ENCODE measurements around the gene TOR2A. TPM values are rescaled to one million over a fixed set of nuclear protein-coding genes. Genes with fewer than 3 reads are reported as not detected.

The TOR2A gene
- total and polyA plus RNA-seq, 4 donors = 8.8 to 30.8 (median 16.9) TPM

DNA sequence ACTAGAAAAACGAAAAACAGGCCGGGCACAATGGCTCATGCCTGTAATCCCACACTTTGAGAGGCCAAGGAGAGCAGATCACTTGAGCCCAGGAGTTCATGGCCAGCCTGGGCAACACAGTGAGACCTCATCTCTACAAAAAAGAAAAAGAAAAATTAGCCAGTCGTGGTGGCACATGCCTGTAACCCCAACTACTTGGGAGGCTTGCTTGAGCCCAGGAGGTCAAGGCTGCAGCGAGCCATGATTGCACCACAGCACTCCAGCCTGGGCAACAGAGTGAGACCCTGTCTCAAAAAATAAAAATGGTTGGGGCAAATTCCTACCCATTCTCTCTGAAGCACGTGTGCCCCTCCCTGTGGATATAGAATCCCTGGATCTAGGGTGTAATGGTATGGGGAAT is 36.7 kb downstream of the TOR2A start:
- peaks cover 0 to 4% (median 0%) of the 10 kb centered on the region in 5 donors for H3K4me1 ChIP-seq (ENCODE audit: control insufficient read depth in 5 of 5, insufficient read depth in 5 of 5, low read length in 5 of 5)
- H3K27ac ChIP-seq (ENCODE audit: low read depth in 1 of 2, low read length in 1 of 2) = no peak overlapping the region
- TF ChIP-seq, protein P1, sequence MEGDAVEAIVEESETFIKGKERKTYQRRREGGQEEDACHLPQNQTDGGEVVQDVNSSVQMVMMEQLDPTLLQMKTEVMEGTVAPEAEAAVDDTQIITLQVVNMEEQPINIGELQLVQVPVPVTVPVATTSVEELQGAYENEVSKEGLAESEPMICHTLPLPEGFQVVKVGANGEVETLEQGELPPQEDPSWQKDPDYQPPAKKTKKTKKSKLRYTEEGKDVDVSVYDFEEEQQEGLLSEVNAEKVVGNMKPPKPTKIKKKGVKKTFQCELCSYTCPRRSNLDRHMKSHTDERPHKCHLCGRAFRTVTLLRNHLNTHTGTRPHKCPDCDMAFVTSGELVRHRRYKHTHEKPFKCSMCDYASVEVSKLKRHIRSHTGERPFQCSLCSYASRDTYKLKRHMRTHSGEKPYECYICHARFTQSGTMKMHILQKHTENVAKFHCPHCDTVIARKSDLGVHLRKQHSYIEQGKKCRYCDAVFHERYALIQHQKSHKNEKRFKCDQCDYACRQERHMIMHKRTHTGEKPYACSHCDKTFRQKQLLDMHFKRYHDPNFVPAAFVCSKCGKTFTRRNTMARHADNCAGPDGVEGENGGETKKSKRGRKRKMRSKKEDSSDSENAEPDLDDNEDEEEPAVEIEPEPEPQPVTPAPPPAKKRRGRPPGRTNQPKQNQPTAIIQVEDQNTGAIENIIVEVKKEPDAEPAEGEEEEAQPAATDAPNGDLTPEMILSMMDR (IDR thresholded peaks at IDR 0.05; ENCODE audit: control extremely low read depth, extremely low read depth) = no peak
- 92 to 96% methylated on average over 5 of the region's 5 CpGs for WGBS, 2 donors
- ATAC-seq (ENCODE audit: insufficient read depth, low FRiP score) (no peak), DNase-seq (no peak)
- no peak overlapping the region for H3K9ac ChIP-seq (ENCODE audit: insufficient read depth in 1 of 2, low read length in 2 of 2)
- no peaks in the 10 kb centered on the region for H3K27me3 ChIP-seq (ENCODE audit: control insufficient read depth in 3 of 3, insufficient read depth in 3 of 3, low read length in 2 of 3)
- no peaks in the 10 kb centered on the region for H3K9me3 ChIP-seq (ENCODE audit: control insufficient read depth in 4 of 4, insufficient read depth in 3 of 4, low read length in 3 of 4)
- H3K36me3 ChIP-seq (ENCODE audit: control insufficient read depth in 4 of 4, insufficient read depth in 4 of 4, low read length in 4 of 4) = peaks cover 0 to 4% (median 0%) of the 10 kb centered on the region in 4 donors
- H3K4me3 ChIP-seq = no peak overlapping the region

DNA sequence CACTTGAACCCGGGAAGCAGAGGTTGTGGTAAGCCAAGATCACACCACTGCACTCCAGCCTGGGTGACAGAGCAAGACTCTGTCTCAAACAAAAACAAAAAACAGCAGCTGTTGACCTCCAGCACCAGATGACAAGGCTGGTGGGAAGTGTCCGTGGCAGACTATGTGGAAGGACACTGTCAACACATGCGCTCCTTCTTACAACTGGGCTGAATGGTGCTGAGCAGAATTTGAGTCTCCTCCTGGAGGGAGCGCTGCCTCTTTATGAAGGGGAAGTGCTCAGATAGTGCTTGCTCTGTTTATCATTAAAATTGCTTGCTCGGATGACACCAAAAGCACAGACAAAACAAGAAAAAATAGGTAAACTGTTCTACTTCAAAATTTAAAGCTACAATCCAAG is 37.5 kb downstream of the TOR2A start:
- H3K4me3 ChIP-seq = no peak overlapping the region
- 81 to 88% methylated on average over 5 of the region's 5 CpGs for WGBS, 2 donors
- H3K9me3 ChIP-seq (ENCODE audit: control insufficient read depth in 4 of 4, insufficient read depth in 3 of 4, low read length in 3 of 4) = no peaks in the 10 kb centered on the region
- H3K4me1 ChIP-seq (ENCODE audit: control insufficient read depth in 5 of 5, insufficient read depth in 5 of 5, low read length in 5 of 5) = peaks cover 0 to 4% (median 0%) of the 10 kb centered on the region in 5 donors
- H3K27me3 ChIP-seq (ENCODE audit: control insufficient read depth in 3 of 3, insufficient read depth in 3 of 3, low read length in 2 of 3) = no peaks in the 10 kb centered on the region
- no peak overlapping the region for H3K27ac ChIP-seq (ENCODE audit: low read depth in 1 of 2, low read length in 1 of 2)
- H3K9ac ChIP-seq (ENCODE audit: insufficient read depth in 1 of 2, low read length in 2 of 2) = no peak overlapping the region
- no peak for DNase-seq
- no peak for ATAC-seq (ENCODE audit: insufficient read depth, low FRiP score)
- TF ChIP-seq, protein P1 (IDR thresholded peaks at IDR 0.05; ENCODE audit: control extremely low read depth, extremely low read depth) = no peak
- peaks cover 0 to 4% (median 2%) of the 10 kb centered on the region in 4 donors for H3K36me3 ChIP-seq (ENCODE audit: control insufficient read depth in 4 of 4, insufficient read depth in 4 of 4, low read length in 4 of 4)

DNA sequence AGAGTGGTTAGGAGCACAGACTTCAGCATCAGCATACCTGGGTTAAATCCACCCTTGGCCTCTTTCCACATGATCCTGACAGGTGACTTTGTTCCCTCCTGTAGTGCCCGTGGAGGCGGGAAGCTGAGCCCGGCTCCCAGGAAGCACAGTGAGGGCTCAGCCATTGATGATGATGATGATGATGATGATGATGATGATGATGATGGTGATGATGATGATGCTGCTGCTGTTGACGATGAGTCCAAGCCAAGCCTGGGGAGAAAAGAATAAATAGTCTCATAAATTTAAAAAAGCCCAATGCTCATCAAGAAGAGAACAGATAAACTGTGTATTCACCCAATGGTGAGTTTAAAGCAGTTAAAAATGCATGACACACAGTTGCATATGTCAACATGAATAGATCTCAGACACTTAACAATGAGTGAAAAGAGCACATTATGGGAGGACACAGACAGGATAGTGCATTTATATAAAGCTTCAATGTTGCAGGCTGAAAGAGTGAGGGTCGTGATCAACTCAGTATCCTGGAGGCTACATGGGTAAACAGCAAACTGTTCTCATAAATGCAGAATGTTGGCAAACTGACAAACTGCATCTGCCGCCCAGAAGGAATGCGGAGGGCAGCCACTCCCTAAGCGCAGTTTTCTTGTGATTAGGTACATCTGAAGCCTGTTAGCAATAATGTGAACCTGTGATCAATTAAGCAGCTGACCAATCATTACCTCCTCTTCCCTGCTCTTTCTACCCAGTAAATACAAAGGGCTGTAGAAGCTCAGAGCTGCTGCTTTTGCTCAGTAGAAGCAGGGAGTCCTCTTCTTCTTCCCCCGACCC is 40.0 kb downstream of the TOR2A start:
- no peak overlapping the region for H3K27ac ChIP-seq (ENCODE audit: low read depth in 1 of 2, low read length in 1 of 2)
- peaks cover 0 to 15% (median 4%) of the 10 kb centered on the region in 4 donors for H3K36me3 ChIP-seq (ENCODE audit: control insufficient read depth in 4 of 4, insufficient read depth in 4 of 4, low read length in 4 of 4)
- 77 to 84% methylated on average over 9 of the region's 9 CpGs for WGBS, 2 donors
- no peak overlapping the region for H3K9ac ChIP-seq (ENCODE audit: insufficient read depth in 1 of 2, low read length in 2 of 2)
- H3K27me3 ChIP-seq (ENCODE audit: control insufficient read depth in 3 of 3, insufficient read depth in 3 of 3, low read length in 2 of 3) = no peaks in the 10 kb centered on the region
- peak; percentile 28 to 56 (median 37) for DNase-seq
- ATAC-seq (ENCODE audit: insufficient read depth, low FRiP score) = no peak
- TF ChIP-seq, protein P1 (IDR thresholded peaks at IDR 0.05; ENCODE audit: control extremely low read depth, extremely low read depth) = no peak
- H3K4me3 ChIP-seq = no peak overlapping the region
- H3K9me3 ChIP-seq (ENCODE audit: control insufficient read depth in 4 of 4, insufficient read depth in 3 of 4, low read length in 3 of 4) = no peaks in the 10 kb centered on the region
- H3K4me1 ChIP-seq (ENCODE audit: control insufficient read depth in 5 of 5, insufficient read depth in 5 of 5, low read length in 5 of 5) = peaks cover 0 to 4% (median 0%) of the 10 kb centered on the region in 5 donors
